ENCODE measurements around the gene CDK3.
"Not testable (repeated sequence)": the region's sequence is repeated elsewhere in the genome, so short reads cannot be mapped to it uniquely, and the experiment has no call there.

- not testable (repeated sequence) for TF ChIP-seq CTCF, POLR2AphosphoS5, EP300 (IDR thresholded peaks at IDR 0.05)
These were observed 42.2 kb downstream of the CDK3 start for GRCh38 chr17:76042868-76043267.
